ENCODE measurements around the gene C1orf141. TPM values are rescaled to one million over a fixed set of nuclear protein-coding genes. Genes with fewer than 3 reads are reported as not detected.

C1orf141 gene
- total and polyA plus RNA-seq, 8 donors = 0.14 TPM; not detected in 7

GRCh38 chr1:67089685-67090208 is 45.0 kb downstream of the C1orf141 start:
- intact Hi-C loops (cut with DNase I) = no loop called here

GRCh38 chr1:67088440-67088839 is 46.3 kb downstream of the C1orf141 start:
- no peaks in the 10 kb centered on the region for H3K36me3 ChIP-seq
- intact Hi-C loops (cut with DNase I) = no loop called here
- no peaks in the 10 kb centered on the region for H3K9me3 ChIP-seq
- H3K27me3 ChIP-seq = no peaks in the 10 kb centered on the region
- 100% methylated on average over 1 of the region's 1 CpG for WGBS, 2 donors
- DNase-seq = no peak
- H3K4me1 ChIP-seq = no peaks in the 10 kb centered on the region
- no peak overlapping the region for H3K4me3 ChIP-seq
- no peak for ATAC-seq
- no peak for FAIRE-seq
- H3K27ac ChIP-seq = no peak overlapping the region
- no peak for TF ChIP-seq CTCF (IDR thresholded peaks at IDR 0.05)

More at GRCh38 chr1:67089685-67090208, 45.0 kb downstream of the C1orf141 start:
- 93 to 95% methylated on average over 1 of the region's 1 CpG for WGBS, 2 donors
- DNase-seq = no peak
- no peak overlapping the region for H3K27ac ChIP-seq
- no peak for TF ChIP-seq CTCF (IDR thresholded peaks at IDR 0.05)
- no peaks in the 10 kb centered on the region for H3K4me1 ChIP-seq
- no peaks in the 10 kb centered on the region for H3K27me3 ChIP-seq
- no peaks in the 10 kb centered on the region for H3K9me3 ChIP-seq
- H3K36me3 ChIP-seq = no peaks in the 10 kb centered on the region
- no peak for FAIRE-seq
- no peak for ATAC-seq
- H3K4me3 ChIP-seq = no peak overlapping the region

- Histone ChIP-seq H3K27me3 (no peaks in the 10 kb centered on the region), H3K9me3 (no peaks in the 10 kb centered on the region), H3K4me1 (no peaks in the 10 kb centered on the region), H3K4me3 (no peak overlapping the region), H3K27ac (no peak overlapping the region), H3K36me3 (no peaks in the 10 kb centered on the region)
- intact Hi-C loops (cut with DNase I) = no loop called here
- FAIRE-seq (no peak), DNase-seq (no peak), ATAC-seq (no peak)
- TF ChIP-seq CTCF (IDR thresholded peaks at IDR 0.05) = no peak
- WGBS, 2 donors = 43 to 44% methylated on average over 2 of the region's 2 CpGs
Measured at GRCh38 chr1:67085326-67085725, 49.4 kb downstream of the C1orf141 start.

- ATAC-seq (no peak), FAIRE-seq (no peak), DNase-seq (no peak)
- Histone ChIP-seq H3K4me1 (no peaks in the 10 kb centered on the region), H3K36me3 (no peaks in the 10 kb centered on the region), H3K4me3 (no peak overlapping the region), H3K27ac (no peak overlapping the region), H3K27me3 (no peaks in the 10 kb centered on the region), H3K9me3 (no peaks in the 10 kb centered on the region)
- WGBS, 2 donors = 91% methylated on average over 3 to 7 of the region's 9 CpGs
- TF ChIP-seq CTCF (IDR thresholded peaks at IDR 0.05) = no peak
- intact Hi-C loops (cut with DNase I) = no loop called here
Measured at GRCh38 chr1:67084765-67085318, 49.9 kb downstream of the C1orf141 start.

GRCh38 chr1:67078291-67078690 is 56.5 kb downstream of the C1orf141 start:
- intact Hi-C loops (cut with DNase I) = no loop called here
- H3K36me3 ChIP-seq = no peaks in the 10 kb centered on the region
- no peaks in the 10 kb centered on the region for H3K27me3 ChIP-seq
- no peaks in the 10 kb centered on the region for H3K4me1 ChIP-seq
- 95 to 96% methylated on average over 3 of the region's 3 CpGs for WGBS, 2 donors
- no peak overlapping the region for H3K4me3 ChIP-seq
- H3K27ac ChIP-seq = no peak overlapping the region
- no peaks in the 10 kb centered on the region for H3K9me3 ChIP-seq
- no peak for ATAC-seq
- TF ChIP-seq CTCF (IDR thresholded peaks at IDR 0.05) = no peak
- DNase-seq = no peak
- FAIRE-seq = no peak

All from pancreas (tissue), 10 donors.